Subcutaneous adipose tissue (tissue), 4 donors: ENCODE data around the gene PIP5K1B. TPM values are rescaled to one million over a fixed set of nuclear protein-coding genes. Genes with fewer than 3 reads are reported as not detected.

Experiments
- total RNA-seq, 4 donors: library from RNA; depleted of rRNA; stranded (reverse); fragments of >200 nt; gene quantifications; one replicate each; pipeline ENCODE4 v1.1.0, GENCODE V29; 2016
- TF ChIP-seq, protein P1 (sequence below): fragments of 450-650 bp; IDR thresholded peaks from one replicate; pipeline ENCODE4 v1.5.1; 2016; ENCODE audit warnings: low read depth, mild to moderate bottlenecking, control low read depth, antibody characterized with exemption, moderate library complexity

PIP5K1B gene
- total RNA-seq, 4 donors from 2014 or later = 0.88 to 4.4 (median 1.4) TPM

DNA sequence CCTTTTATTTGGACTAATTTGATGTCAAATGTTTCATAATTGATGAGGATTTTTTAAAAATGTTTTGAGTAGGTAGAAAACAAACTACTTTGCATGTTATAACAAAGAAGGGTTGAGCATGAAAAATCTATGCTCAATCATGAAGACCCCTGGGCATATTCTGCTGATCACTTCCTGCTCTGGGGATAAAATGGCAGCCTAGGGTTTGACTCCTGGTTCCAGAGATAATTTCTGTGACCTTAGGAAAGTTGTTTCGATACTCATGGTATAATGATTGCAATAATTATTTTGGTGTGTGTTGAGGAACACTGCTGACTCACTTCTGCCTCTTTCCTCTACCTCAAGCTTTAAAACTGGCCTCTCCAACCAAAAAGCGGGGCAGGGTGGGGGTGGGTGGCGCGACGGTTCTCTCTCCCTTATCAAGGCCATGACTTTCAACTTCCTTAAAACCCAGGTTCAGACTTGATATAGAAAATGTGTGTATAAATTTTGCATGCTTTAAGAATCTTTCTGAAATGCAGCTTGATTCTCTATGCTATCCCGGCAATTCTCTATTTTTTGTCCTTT, 6.0 kb upstream of the PIP5K1B start:
- TF ChIP-seq, protein P1, sequence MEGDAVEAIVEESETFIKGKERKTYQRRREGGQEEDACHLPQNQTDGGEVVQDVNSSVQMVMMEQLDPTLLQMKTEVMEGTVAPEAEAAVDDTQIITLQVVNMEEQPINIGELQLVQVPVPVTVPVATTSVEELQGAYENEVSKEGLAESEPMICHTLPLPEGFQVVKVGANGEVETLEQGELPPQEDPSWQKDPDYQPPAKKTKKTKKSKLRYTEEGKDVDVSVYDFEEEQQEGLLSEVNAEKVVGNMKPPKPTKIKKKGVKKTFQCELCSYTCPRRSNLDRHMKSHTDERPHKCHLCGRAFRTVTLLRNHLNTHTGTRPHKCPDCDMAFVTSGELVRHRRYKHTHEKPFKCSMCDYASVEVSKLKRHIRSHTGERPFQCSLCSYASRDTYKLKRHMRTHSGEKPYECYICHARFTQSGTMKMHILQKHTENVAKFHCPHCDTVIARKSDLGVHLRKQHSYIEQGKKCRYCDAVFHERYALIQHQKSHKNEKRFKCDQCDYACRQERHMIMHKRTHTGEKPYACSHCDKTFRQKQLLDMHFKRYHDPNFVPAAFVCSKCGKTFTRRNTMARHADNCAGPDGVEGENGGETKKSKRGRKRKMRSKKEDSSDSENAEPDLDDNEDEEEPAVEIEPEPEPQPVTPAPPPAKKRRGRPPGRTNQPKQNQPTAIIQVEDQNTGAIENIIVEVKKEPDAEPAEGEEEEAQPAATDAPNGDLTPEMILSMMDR = no peak

DNA sequence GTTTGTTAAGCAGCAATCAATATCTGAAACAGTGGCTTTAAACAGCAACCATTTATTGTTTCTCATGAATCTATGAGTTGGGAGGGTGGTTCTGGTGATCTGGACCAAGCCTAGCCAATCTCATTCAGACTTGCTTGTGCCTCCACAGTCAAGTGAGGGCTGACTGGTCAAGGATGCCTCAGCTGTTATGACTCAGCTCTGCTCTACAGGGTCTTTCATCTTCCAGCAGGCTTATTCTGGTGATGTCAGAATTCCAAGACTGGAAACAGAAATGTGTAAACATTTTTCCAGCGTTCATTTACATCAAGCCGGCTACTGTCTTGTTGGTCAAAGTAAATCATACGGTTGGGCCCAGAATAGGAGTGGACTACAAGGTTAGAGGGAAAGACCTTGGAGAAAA, 2.5 kb upstream of the PIP5K1B start:
- TF ChIP-seq, protein P1 = no peak

DNA sequence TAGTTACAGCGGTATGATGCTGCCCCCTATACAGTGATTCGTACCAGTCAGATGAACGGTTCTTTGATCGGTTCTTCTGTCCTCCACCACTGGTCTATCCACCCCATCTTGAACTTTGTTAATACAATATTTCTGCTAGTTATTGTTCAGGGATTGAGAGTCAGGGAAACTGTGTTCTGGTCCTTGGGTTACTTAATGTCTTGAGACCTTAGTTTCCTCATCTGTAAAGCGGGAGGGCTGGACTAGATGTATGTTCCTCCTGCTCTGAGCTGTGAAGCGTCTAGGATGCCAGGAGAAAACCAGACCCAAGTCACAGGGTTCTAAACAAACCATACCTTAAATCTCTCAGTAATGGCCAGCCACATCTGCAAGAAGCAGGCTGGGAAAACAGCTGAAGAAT, 1.4 kb upstream of the PIP5K1B start:
- TF ChIP-seq, protein P1 = no peak

DNA sequence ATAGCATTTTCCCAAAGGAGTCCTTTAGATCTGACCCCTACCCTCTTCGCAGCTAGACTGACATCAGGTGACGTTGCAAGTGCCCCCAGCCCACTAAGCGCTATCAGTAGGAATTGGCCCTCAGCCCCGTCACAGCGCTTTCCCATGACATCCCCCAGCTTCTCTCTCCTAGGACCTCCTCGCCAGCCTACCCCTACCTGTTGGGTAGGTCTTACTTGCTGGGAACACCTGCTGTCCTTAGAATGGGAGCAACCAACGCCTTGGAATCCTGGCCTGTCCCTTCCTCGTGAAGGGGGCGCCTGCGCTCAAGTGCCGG, 584 bp upstream of the PIP5K1B start:
- TF ChIP-seq, protein P1 = no peak

DNA sequence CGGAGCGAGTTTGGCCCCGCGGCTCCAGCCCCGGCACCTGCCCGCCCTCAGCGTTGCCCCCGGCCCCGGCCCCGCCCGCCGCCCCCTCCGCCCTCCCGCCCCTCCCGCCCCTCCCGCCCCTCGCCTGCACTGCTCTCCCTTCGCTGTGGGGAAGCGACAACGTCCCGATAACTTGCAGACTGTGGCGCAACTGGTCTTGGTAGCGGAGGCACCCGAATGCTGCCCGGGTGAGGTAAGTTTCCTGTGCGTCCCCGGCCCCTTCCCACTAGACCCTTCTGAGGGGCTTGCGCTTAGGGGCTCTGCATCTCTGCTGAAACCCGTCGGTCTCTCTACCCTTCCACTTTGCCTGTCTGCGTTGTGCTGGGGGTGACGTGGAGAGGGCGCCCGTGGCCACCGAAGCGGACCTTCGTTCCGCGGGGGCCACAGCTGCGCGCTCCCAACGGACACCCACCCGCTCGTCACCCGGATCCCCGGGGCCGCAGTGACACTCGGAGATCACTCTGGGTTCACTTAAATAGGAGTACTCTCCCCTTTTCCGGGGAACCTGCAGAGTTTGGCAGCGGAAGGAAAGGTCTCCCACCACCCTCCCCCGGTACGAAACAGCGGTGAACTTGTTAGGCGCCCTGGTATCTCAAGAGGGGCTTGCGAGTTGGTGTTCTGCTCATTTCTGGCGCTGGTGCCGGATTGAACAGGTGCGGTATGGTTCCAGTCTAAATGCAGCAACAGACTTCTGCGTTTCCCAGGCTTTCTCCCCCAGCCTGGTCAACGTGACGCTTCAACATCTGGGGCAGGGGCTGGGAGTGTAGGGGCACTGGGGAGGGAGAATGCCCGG, 707 bp downstream of the PIP5K1B start:
- TF ChIP-seq, protein P1 = no peak

DNA sequence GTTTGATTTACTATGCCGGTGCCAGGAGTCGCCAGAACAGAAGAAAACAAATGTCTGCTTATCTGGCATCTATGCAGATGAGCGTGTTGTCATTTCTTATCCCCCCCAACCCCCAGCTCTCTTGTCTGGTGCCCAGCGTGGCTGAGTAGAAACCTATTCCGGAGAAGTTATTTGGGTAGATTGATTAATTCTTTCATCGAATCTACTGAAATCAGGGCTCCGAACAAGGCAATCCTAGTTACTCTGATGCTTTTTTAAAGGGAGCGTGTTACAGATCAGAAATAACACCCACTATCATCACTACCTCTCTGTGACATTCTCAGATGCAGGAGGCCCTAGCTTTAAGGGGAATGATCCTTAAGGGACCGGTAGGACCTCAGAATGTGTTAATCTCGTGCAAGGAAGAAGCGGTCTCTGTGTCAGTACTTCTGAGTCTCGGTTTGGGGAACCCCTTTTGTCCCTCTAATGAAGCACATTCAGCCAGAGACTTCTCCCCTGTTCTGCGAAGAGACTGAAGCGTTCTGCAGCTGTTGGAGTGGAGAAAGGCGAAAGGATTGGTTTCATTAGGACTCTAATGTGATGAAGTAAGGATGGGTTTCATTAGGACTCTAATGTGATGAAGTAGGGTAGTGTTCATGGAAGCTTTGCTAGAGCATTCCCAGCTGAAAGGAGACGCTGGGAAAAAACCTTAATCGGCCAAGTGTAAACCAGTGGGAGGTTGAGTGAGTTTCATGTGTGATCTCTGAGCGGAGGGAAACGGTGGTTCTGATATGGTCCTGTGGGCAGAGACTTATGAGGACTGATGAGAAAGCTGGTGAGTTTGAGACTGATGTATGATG, 1.5 kb downstream of the PIP5K1B start:
- TF ChIP-seq, protein P1 = no peak

DNA sequence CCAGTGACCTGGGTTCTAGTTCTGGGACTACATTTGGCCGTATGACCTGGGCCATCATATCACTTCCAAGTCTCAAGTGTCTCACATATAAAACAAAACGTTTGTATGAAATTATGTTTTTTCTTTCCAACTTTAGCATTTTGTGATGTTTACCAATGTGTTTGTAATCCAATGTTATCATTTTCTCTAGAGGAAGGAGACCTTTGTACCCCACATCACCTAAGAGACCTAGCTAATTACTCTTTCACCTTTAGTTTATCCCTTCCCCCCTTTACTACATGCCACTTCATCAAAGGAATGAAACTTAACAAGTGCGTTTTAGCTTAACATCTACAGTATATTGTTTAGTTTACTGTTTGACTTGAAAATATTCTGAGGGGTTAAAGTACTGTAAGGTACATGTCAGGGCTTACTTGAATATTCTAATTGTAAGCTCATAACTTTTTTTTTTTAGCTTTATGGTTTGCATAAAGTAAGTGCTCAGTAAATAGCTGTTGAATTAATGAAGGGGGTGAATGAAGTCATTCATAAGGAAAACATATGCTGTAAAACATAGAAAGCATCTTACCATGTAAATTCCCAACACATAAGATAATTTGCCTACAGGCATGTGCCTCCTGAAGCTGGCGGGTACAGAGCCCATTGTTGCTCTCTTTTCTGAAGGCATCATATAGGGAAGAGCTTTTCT, 2.9 kb downstream of the PIP5K1B start:
- TF ChIP-seq, protein P1 = no peak
